HepG2 (cell line): ENCODE measurements around the gene CHST14. TPM values are rescaled to one million over a fixed set of nuclear protein-coding genes. Genes with fewer than 3 reads are reported as not detected.

Experiments used
- ATF4 ChIP-seq, 2 experiments: fragments of 450-650 bp in 1 of 2; sonication (generic) in 1 of 2; formaldehyde crosslinking; IDR thresholded peaks; 2 replicates each; pipeline versions ENCODE4 v1.5.0 to v1.8.0; 2020 to 2022; ENCODE audit warnings: mild to moderate bottlenecking in 1 of 2, missing genetic modification reagents in 1 of 2
- CC2D1A ChIP-seq: sonication (generic); formaldehyde crosslinking; IDR thresholded peaks from 2 replicates; pipeline ENCODE4 v1.8.1; 2023; ENCODE audit warnings: mild to moderate bottlenecking, missing genetic modification reagents
- DR1 ChIP-seq: sonication (generic); formaldehyde crosslinking; IDR thresholded peaks from 2 replicates; pipeline ENCODE4 v1.8.0; 2021; ENCODE audit warnings: mild to moderate bottlenecking, missing genetic modification reagents, inconsistent platforms
- FIP1L1 ChIP-seq: fragments of 200-400 bp; formaldehyde crosslinking; IDR thresholded peaks from 2 replicates; pipeline ENCODE4 v1.6.1; 2018; ENCODE audit warnings: low read depth, mild to moderate bottlenecking, low read length, moderate library complexity, borderline replicate concordance; ENCODE audit not compliant: insufficient read depth
- HCFC1 ChIP-seq: fragments of 150-350 bp; IDR thresholded peaks from 2 replicates; pipeline ENCODE4 v1.6.1; 2014; ENCODE audit warnings: low read depth, low read length
- JDP2 ChIP-seq: sonication (generic); formaldehyde crosslinking; IDR thresholded peaks from 2 replicates; pipeline ENCODE4 v1.8.1; 2022; ENCODE audit warnings: missing genetic modification reagents, borderline replicate concordance
- JUN ChIP-seq: sonication (generic); formaldehyde crosslinking; IDR thresholded peaks from 2 replicates; pipeline ENCODE4 v1.4.0; 2020; ENCODE audit warnings: mild to moderate bottlenecking, missing genetic modification reagents
- MIXL1 ChIP-seq: IDR thresholded peaks from 2 replicates; pipeline ENCODE4 v1.6.1; 2016
- MNT ChIP-seq: fragments of 450-650 bp; IDR thresholded peaks from 2 replicates; pipeline ENCODE4 v1.6.1; 2016
- PRDM15 ChIP-seq: sonication (generic); formaldehyde crosslinking; IDR thresholded peaks from 2 replicates; pipeline ENCODE4 v1.4.0; 2020; ENCODE audit warnings: missing genetic modification reagents
- PRPF4 ChIP-seq: fragments of 200-400 bp; formaldehyde crosslinking; IDR thresholded peaks from 2 replicates; pipeline ENCODE4 v1.6.1; 2016; ENCODE audit warnings: low read length, low read depth; ENCODE audit not compliant: poor library complexity, severe bottlenecking
- RFXANK ChIP-seq: IDR thresholded peaks from 2 replicates; pipeline ENCODE4 v1.6.1; 2016
- SALL2 ChIP-seq: sonication (generic); formaldehyde crosslinking; IDR thresholded peaks from 2 replicates; pipeline ENCODE4 v1.8.1; 2023; ENCODE audit warnings: mild to moderate bottlenecking, missing genetic modification reagents, inconsistent platforms
- TCF7L2 ChIP-seq: IDR thresholded peaks from 2 replicates; pipeline ENCODE4 v1.6.1; 2011; ENCODE audit warnings: mild to moderate bottlenecking, low read depth, low read length, moderate library complexity
- TSC22D2 ChIP-seq: sonication (generic); formaldehyde crosslinking; IDR thresholded peaks from 2 replicates; pipeline ENCODE4 v1.5.1; 2020; ENCODE audit warnings: missing genetic modification reagents, mild to moderate bottlenecking, borderline replicate concordance
- ZBTB2 ChIP-seq: sonication (generic); formaldehyde crosslinking; IDR thresholded peaks from 2 replicates; pipeline ENCODE4 v1.8.0; 2022; ENCODE audit warnings: low read depth, missing genetic modification reagents
- ZFP36 ChIP-seq: fragments of 150-350 bp; IDR thresholded peaks from 2 replicates; pipeline ENCODE4 v1.6.1; 2018; ENCODE audit warnings: borderline replicate concordance, low read length, low read depth; ENCODE audit not compliant: partially characterized antibody
- ZFP90 ChIP-seq: sonication (generic); formaldehyde crosslinking; IDR thresholded peaks from 2 replicates; pipeline ENCODE4 v1.8.0; 2022; ENCODE audit warnings: missing genetic modification reagents, mild to moderate bottlenecking, inconsistent platforms, borderline replicate concordance
- ZNF20 ChIP-seq: sonication (generic); formaldehyde crosslinking; IDR thresholded peaks from 2 replicates; pipeline ENCODE4 v1.4.0; 2020; ENCODE audit warnings: mild to moderate bottlenecking, moderate library complexity, missing genetic modification reagents
- ZNF224 ChIP-seq: sonication (generic); formaldehyde crosslinking; IDR thresholded peaks from 2 replicates; pipeline ENCODE4 v1.5.0; 2020; ENCODE audit warnings: mild to moderate bottlenecking, missing genetic modification reagents
- ZNF30 ChIP-seq: sonication (generic); formaldehyde crosslinking; IDR thresholded peaks from 2 replicates; pipeline ENCODE4 v1.5.0; 2020; ENCODE audit warnings: mild to moderate bottlenecking, missing genetic modification reagents
- ZNF678 ChIP-seq: sonication (generic); formaldehyde crosslinking; IDR thresholded peaks from 2 replicates; pipeline ENCODE4 v1.4.0; 2020; ENCODE audit warnings: mild to moderate bottlenecking, missing genetic modification reagents
- polyA plus RNA-seq, 8 experiments: library from polyadenylated mRNA; depleted of rRNA in 3 of 8; stranded (reverse) in 7 of 8; unstranded in 1 of 8; fragments of >200 nt; fragmentation: Illumina TruSeq in 4 of 8; extraction: Trizol in 4 of 8; gene quantifications; 2 replicates each; pipeline versions ENCODE4 v1.2.1 to v1.2.3, GENCODE V29; 2011 to 2016; ENCODE audit warnings: low read depth in 4 of 8, missing spikeins in 1 of 8, mixed read lengths in 1 of 8; ENCODE audit not compliant: insufficient read depth in 1 of 8
- total RNA-seq, 5 experiments: library from RNA; depleted of rRNA; stranded (reverse); fragments of >200 nt; fragmentation: Illumina TruSeq; extraction: Trizol; gene quantifications; 2 replicates each; pipeline ENCODE4 v1.2.3, GENCODE V29; 2016; ENCODE audit warnings: low read depth in 1 of 5

Gene CHST14
- total and polyA plus RNA-seq, 2 of the 13 experiments (the other 11 are each of a cell fraction or from before 2014, with no cell fraction given) = 8.9 to 12.4 TPM

GRCh38 chr15:40506964-40507571, 36.3 kb downstream of the CHST14 start (continued):
- TF ChIP-seq ZNF20 (CRISPR knock-in tag) = no peak
- no peak for TF ChIP-seq ATF4 (CRISPR knock-in tag; IDR thresholded peaks at IDR 0.05)
- no peak for TF ChIP-seq JUN
- TF ChIP-seq ZNF224 (CRISPR knock-in tag) = no peak
- no peak for TF ChIP-seq ZFP90 (CRISPR knock-in tag)
- TF ChIP-seq TSC22D2 = no peak
- TF ChIP-seq CC2D1A (CRISPR knock-in tag) = no peak
- TF ChIP-seq SALL2 (CRISPR knock-in tag) = no peak
- TF ChIP-seq DR1 (CRISPR knock-in tag) = no peak
- no peak for TF ChIP-seq ZNF678 (CRISPR knock-in tag)
- TF ChIP-seq HCFC1 = no peak
- TF ChIP-seq MNT = no peak
- no peak for TF ChIP-seq PRPF4
- no peak for TF ChIP-seq TCF7L2
- TF ChIP-seq JDP2 = no peak
- no peak for TF ChIP-seq FIP1L1
- TF ChIP-seq ZNF30 (CRISPR knock-in tag) = no peak
- TF ChIP-seq RFXANK (CRISPR knock-in tag) = no peak
- TF ChIP-seq PRDM15 (CRISPR knock-in tag) = no peak
- TF ChIP-seq ZFP36 = no peak
- TF ChIP-seq ZBTB2 (CRISPR knock-in tag) = no peak
- no peak for TF ChIP-seq MIXL1 (CRISPR knock-in tag)
